GM23248 (cell line): ENCODE data around the gene SLC30A2. TPM values are rescaled to one million over a fixed set of nuclear protein-coding genes. Genes with fewer than 3 reads are reported as not detected.
A peak's percentile ranks its signal among the peaks of the same experiment; 100 is the strongest.

ENCODE experiments used
- DNase-seq: peaks from one replicate; pipeline ENCODE4 v3.0.0-alpha.2; 2015
- H2AFZ ChIP-seq: fragments of 200-600 bp; sonication (generic); 2 replicates; pipeline ENCODE4 v1.6.1; 2016; ENCODE audit warnings: antibody characterized with exemption
- H3F3A ChIP-seq: fragments of 200-600 bp; sonication (generic); 2 replicates; pipeline ENCODE4 v1.6.1; 2016; ENCODE audit warnings: mild to moderate bottlenecking, antibody characterized with exemption, mixed run types; ENCODE audit not compliant: insufficient read depth
- H3K27ac ChIP-seq: fragments of 200-600 bp; sonication (generic); 2 replicates; pipeline ENCODE4 v1.5.1; 2016; ENCODE audit warnings: mild to moderate bottlenecking
- H3K27me3 ChIP-seq: fragments of 200-600 bp; sonication (generic); replicated peaks from 2 replicates; pipeline ENCODE4 v1.6.1; 2016; ENCODE audit warnings: mild to moderate bottlenecking; ENCODE audit not compliant: insufficient read depth
- H3K36me3 ChIP-seq: fragments of 200-600 bp; sonication (generic); 2 replicates; pipeline ENCODE4 v1.6.1; 2016; ENCODE audit warnings: low read depth, mild to moderate bottlenecking
- H3K4me1 ChIP-seq: fragments of 200-600 bp; sonication (generic); 2 replicates; pipeline ENCODE4 v1.6.1; 2016; ENCODE audit warnings: mild to moderate bottlenecking; ENCODE audit not compliant: insufficient read depth
- H3K4me2 ChIP-seq: fragments of 200-600 bp; sonication (generic); one replicate; pipeline ENCODE4 v1.6.1; 2016; ENCODE audit warnings: mild to moderate bottlenecking; ENCODE audit not compliant: unreplicated experiment
- H3K4me3 ChIP-seq: fragments of 200-600 bp; sonication (generic); 2 replicates; pipeline ENCODE4 v1.5.1; 2016; ENCODE audit warnings: mild to moderate bottlenecking
- H3K79me2 ChIP-seq: fragments of 200-600 bp; sonication (generic); 2 replicates; pipeline ENCODE4 v1.6.1; 2016; ENCODE audit warnings: mild to moderate bottlenecking; ENCODE audit not compliant: insufficient read depth
- H3K9ac ChIP-seq: fragments of 200-600 bp; sonication (generic); 2 replicates; pipeline ENCODE4 v1.6.1; 2016; ENCODE audit warnings: mild to moderate bottlenecking
- H3K9me2 ChIP-seq: fragments of 200-600 bp; sonication (generic); 2 replicates; pipeline ENCODE4 v1.6.1; 2016; ENCODE audit warnings: mixed run types, mild to moderate bottlenecking, moderate library complexity; ENCODE audit not compliant: insufficient read depth
- H3K9me3 ChIP-seq: fragments of 200-600 bp; sonication (generic); one replicate; pipeline ENCODE4 v1.6.1; 2017; ENCODE audit warnings: low read depth
- H4K20me1 ChIP-seq: fragments of 200-600 bp; sonication (generic); 2 replicates; pipeline ENCODE4 v1.6.0; 2016; ENCODE audit not compliant: insufficient read depth
- EZH2 ChIP-seq: fragments of 200-600 bp; sonication (generic); IDR thresholded peaks from 2 replicates; pipeline ENCODE4 v1.6.1; 2018; ENCODE audit warnings: antibody characterized with exemption, mild to moderate bottlenecking; ENCODE audit not compliant: insufficient read depth, poor library complexity, severe bottlenecking
- EZH2phosphoT487 ChIP-seq: fragments of 200-600 bp; sonication (generic); IDR thresholded peaks from 2 replicates; pipeline ENCODE4 v1.6.1; 2018; ENCODE audit warnings: antibody characterized with exemption, moderate library complexity, mild to moderate bottlenecking, low read depth; ENCODE audit not compliant: insufficient read depth
- WGBS, 2 experiments: methylation state at CpG; one replicate each; pipeline ENCODE4 v1.1.6; 2015 to 2017; ENCODE audit warnings: low lambda C conversion rate in 2 of 2, low coverage in 1 of 2; ENCODE audit errors: missing lambda C conversion rate in 2 of 2; 5-methylcytosine and 5-hydroxymethylcytosine counted together
- in situ Hi-C: fragments of 300-500 bp; cut with MboI; formaldehyde crosslinking; loops from 2 replicates; pipeline ENCODE4 v1.15.0; 2020
- polyA plus RNA-seq: library from polyadenylated mRNA; unstranded; fragments of >200 nt; fragmentation: Nextera tagmentation; extraction: Ambion mirVana; gene quantifications from 2 replicates; pipeline ENCODE4 v1.2.1, GENCODE V29; 2016
- total RNA-seq: library from RNA; depleted of rRNA; stranded (reverse); fragments of >200 nt; shearing (Covaris generic); gene quantifications from 2 replicates; pipeline ENCODE4 v1.2.3, GENCODE V29; 2014

SLC30A2 gene
- total and polyA plus RNA-seq, 2 experiments from 2014 or later, result 0.14 TPM; not detected in 1

- Histone ChIP-seq H3K9ac (peak overlapping the region; percentile 64), H2AFZ (peak overlapping the region; percentile 95), H3K9me2 (no peaks in the 10 kb centered on the region), H3K79me2 (no peaks in the 10 kb centered on the region), H3K4me3 (peak overlapping the region; percentile 88), H3K4me2 (peak overlapping the region; percentile 84), H3K27me3 (no peaks in the 10 kb centered on the region), H3K9me3 (no peaks in the 10 kb centered on the region), H3K36me3 (no peaks in the 10 kb centered on the region), H3K27ac (no peak overlapping the region), H4K20me1 (no peaks in the 10 kb centered on the region), H3F3A (0 out of 2 replicates have a peak, but pooled peaks cover 13% of the 10 kb centered on the region), H3K4me1 (peaks cover 17% of the 10 kb centered on the region)
- DNase-seq, result no peak
- no peak for TF ChIP-seq EZH2
- TF ChIP-seq EZH2phosphoT487, result no peak
- 29 to 39% methylated on average over 11 to 15 of the region's 15 CpGs for WGBS, 2 experiments
- in situ Hi-C loops, result no loop called here
These were observed 11.3 kb downstream of the SLC30A2 start for GRCh38 chr1:26034504-26035202.

- Histone ChIP-seq H3K79me2 (no peaks in the 10 kb centered on the region), H3K27ac (no peak overlapping the region), H3K9me3 (no peaks in the 10 kb centered on the region), H3K4me3 (no peak overlapping the region), H2AFZ (no peak overlapping the region), H3K4me2 (no peak overlapping the region), H3K9me2 (no peaks in the 10 kb centered on the region), H3K9ac (no peak overlapping the region), H3K36me3 (no peaks in the 10 kb centered on the region), H3K27me3 (no peaks in the 10 kb centered on the region), H4K20me1 (no peaks in the 10 kb centered on the region), H3K4me1 (peaks cover 24% of the 10 kb centered on the region), H3F3A (0 out of 2 replicates have a peak, but pooled peaks cover 13% of the 10 kb centered on the region)
- 77 to 80% methylated on average over 12 of the region's 12 CpGs for WGBS, 2 experiments
- in situ Hi-C loops, result no loop called here
- TF ChIP-seq EZH2 (no peak), EZH2phosphoT487 (no peak)
- DNase-seq, result no peak
These were observed 13.1 kb downstream of the SLC30A2 start for GRCh38 chr1:26032656-26033357.

GRCh38 chr1:26031611-26032220 lies 14.2 kb downstream of the SLC30A2 start:
- 33 to 47% methylated on average over 3 of the region's 3 CpGs for WGBS, 2 experiments
- Histone ChIP-seq H3K9ac (peak overlapping the region; percentile 62), H3K9me2 (no peaks in the 10 kb centered on the region), H3F3A (0 out of 2 replicates have a peak, but pooled peaks cover 13% of the 10 kb centered on the region), H3K4me2 (peak overlapping the region; percentile 14), H3K27ac (peak overlapping the region; percentile 67), H2AFZ (peak overlapping the region; percentile 75), H3K4me1 (peaks cover 29% of the 10 kb centered on the region), H3K79me2 (no peaks in the 10 kb centered on the region), H3K36me3 (no peaks in the 10 kb centered on the region), H3K9me3 (no peaks in the 10 kb centered on the region), H3K27me3 (no peaks in the 10 kb centered on the region), H3K4me3 (no peak overlapping the region), H4K20me1 (no peaks in the 10 kb centered on the region)
- DNase-seq, result peak; percentile 77
- in situ Hi-C loops, result no loop called here
- TF ChIP-seq EZH2 (no peak), EZH2phosphoT487 (no peak)

- Histone ChIP-seq H3F3A (0 out of 2 replicates have a peak, but pooled peaks cover 13% of the 10 kb centered on the region), H3K79me2 (no peaks in the 10 kb centered on the region), H3K4me1 (peaks cover 25% of the 10 kb centered on the region), H3K36me3 (no peaks in the 10 kb centered on the region), H4K20me1 (no peaks in the 10 kb centered on the region), H3K9me3 (no peaks in the 10 kb centered on the region), H3K27ac (peak overlapping the region; percentile 67), H3K9me2 (no peaks in the 10 kb centered on the region), H3K4me3 (no peak overlapping the region), H2AFZ (peak overlapping the region; percentile 75), H3K9ac (peak overlapping the region; percentile 62), H3K27me3 (no peaks in the 10 kb centered on the region), H3K4me2 (peak overlapping the region; percentile 14)
- WGBS, 2 experiments, result 42 to 62% methylated on average over 4 of the region's 4 CpGs
- in situ Hi-C loops, result no loop called here
- TF ChIP-seq EZH2phosphoT487 (no peak), EZH2 (no peak)
- no peak for DNase-seq
These were observed 14.7 kb downstream of the SLC30A2 start for GRCh38 chr1:26031196-26031595.
